Omental fat pad (tissue), 4 donors: ENCODE results near the gene NFIA. TPM values are rescaled to one million over a fixed set of nuclear protein-coding genes. Genes with fewer than 3 reads are reported as not detected.

Experiments used
- ATAC-seq: fragments of 150-250 bp; one replicate; pipeline ENCODE4 v1.9.1; 2016; ENCODE audit warnings: mild to moderate bottlenecking, moderate library complexity; ENCODE audit not compliant: low FRiP score
- DNase-seq: peaks from one replicate; pipeline ENCODE4 v3.0.0-alpha.2; 2019; ENCODE audit warnings: low spot score
- total RNA-seq, 4 donors: library from RNA; depleted of rRNA; stranded (reverse); fragments of >200 nt; gene quantifications; one replicate each; pipeline ENCODE4 v1.1.0, GENCODE V29; 2016
- TF ChIP-seq, protein P1 (sequence below), 3 donors: fragments of 450-650 bp; IDR thresholded peaks; one replicate each; pipeline ENCODE4 v1.5.1; 2016 to 2017; ENCODE audit warnings: antibody characterized with exemption in 3 of 3, mild to moderate bottlenecking in 3 of 3, moderate library complexity in 2 of 3

Gene NFIA
- total RNA-seq, 4 donors from 2014 or later: 61.1 to 159 (median 77.5) TPM

DNA sequence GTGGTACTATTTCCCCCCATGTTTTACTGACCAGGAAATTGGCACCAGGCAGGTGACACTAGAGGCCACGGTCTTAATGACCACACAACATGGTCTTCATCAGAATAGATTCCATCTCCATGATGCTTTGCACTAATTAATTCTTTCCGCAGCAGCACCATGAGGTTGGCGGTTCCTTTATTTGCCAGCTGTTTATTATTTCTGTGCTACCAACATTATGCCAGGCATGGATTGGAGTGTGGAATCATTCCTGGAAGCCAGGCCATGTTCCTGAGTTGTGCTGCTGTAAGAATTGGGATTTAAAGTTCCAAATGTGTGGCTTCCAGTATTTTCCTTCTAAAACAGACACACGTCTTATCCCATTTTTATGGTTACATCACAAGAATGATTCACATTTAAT is 107.8 kb downstream of the NFIA start:
- no peak for DNase-seq
- TF ChIP-seq, protein P1, sequence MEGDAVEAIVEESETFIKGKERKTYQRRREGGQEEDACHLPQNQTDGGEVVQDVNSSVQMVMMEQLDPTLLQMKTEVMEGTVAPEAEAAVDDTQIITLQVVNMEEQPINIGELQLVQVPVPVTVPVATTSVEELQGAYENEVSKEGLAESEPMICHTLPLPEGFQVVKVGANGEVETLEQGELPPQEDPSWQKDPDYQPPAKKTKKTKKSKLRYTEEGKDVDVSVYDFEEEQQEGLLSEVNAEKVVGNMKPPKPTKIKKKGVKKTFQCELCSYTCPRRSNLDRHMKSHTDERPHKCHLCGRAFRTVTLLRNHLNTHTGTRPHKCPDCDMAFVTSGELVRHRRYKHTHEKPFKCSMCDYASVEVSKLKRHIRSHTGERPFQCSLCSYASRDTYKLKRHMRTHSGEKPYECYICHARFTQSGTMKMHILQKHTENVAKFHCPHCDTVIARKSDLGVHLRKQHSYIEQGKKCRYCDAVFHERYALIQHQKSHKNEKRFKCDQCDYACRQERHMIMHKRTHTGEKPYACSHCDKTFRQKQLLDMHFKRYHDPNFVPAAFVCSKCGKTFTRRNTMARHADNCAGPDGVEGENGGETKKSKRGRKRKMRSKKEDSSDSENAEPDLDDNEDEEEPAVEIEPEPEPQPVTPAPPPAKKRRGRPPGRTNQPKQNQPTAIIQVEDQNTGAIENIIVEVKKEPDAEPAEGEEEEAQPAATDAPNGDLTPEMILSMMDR (IDR thresholded peaks at IDR 0.05): no peak
- no peak for ATAC-seq

DNA sequence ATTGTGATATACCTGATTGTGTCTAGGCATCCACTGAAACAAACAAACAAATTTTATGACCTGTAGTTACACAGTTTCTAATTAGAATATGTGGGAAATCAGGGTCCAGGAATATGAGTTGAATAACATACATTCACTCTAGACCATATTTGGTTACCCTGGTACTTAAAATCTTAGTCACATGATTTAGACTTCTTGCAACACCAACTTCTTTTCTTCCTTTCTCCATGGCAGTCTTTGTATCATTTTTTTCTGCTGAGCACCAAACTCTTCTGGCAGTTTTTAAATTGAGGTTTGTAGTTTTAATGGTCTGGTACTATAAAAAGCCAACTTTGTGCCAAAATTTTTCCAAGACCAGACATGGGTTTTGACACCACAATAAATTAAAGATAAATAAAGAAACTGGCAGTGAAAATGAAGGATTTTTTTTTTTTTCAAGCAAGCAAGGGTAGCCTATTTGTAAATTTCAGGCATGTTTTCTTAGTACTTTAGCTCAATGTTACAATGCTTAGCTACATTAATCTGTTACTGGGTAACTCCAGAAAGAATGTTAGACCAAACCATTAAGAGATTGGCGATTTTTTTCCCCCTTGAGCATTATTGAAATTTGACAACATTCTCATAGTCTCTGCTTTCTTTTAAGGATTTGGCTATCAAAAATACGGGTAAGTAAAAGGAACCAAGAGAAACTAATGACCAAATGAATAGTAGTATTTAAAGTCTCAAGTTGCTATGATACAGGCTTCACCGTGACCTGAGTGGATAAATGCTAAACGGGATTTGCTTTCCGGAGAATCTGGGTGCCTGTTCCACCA is 108.5 kb downstream of the NFIA start:
- DNase-seq (no peak), ATAC-seq (no peak)
- TF ChIP-seq, protein P1 (IDR thresholded peaks at IDR 0.05): no peak

DNA sequence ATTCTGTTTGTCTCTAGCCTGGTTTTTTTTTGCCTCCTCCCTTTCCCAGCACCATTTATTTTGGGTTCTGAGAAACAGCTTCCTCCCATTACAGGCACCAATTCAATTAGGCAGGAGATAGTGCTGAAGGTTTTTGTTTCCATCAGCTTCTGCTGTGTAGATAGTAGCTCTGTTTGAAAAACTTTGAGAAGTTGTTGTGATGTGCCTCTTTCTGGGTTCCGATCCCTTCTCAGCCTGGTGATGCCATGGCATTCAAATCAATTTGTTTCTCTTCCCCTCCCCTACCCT is 109.0 kb downstream of the NFIA start:
- TF ChIP-seq, protein P1 (IDR thresholded peaks at IDR 0.05): no peak
- ATAC-seq (no peak), DNase-seq (no peak)

DNA sequence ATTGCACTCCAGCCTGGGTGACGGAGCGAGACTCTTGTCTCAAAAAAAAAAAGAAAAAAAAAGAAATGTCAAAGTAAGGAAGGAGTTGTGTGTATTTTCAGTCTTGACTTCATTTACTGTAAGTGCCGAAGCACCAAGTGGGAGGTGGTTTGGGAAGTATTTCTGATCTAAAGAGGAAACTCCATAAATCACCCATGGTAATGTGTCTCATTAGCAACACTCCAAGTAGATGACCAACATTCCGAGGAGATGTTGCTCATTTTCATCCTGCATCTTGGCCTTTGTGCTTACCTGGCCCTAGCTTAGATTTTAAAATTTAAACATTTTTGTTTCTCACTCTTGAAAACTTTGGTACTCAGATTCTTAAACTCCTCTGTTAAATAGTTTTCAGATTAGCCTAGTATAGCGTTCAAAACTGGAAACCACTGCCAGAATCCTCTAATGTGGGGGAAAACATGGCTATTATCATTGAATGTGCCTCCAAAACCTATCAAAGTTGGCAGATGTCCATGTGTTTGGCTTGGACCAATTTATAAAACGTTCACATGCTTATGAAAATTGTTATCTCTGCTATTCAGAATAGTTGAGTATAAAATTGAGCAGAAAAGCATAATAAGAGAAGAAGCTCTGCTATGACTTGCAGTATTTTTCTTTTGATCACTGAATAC is 110.4 kb downstream of the NFIA start:
- no peak for DNase-seq
- TF ChIP-seq, protein P1 (IDR thresholded peaks at IDR 0.05): no peak
- peak; percentile 76 for ATAC-seq

DNA sequence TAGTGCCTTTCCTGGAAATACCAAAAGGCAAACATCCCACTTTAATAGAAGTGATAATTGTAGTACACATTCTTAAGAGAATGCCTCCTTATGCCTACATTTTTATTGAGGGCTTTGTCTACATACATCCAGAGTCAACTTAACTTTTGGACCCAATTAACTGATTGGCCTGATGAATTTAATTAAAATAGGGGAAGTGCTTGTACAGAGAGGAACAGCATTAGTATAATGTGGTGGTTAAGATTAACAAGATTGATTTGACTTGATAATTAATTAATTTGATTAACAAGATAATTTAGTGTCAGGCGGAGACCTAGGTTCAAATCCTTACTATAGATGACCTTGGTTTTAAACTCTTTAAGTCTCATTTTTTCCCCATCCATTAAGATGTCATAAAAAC is 111.4 kb downstream of the NFIA start:
- ATAC-seq: no peak
- TF ChIP-seq, protein P1 (IDR thresholded peaks at IDR 0.05): no peak
- no peak for DNase-seq

DNA sequence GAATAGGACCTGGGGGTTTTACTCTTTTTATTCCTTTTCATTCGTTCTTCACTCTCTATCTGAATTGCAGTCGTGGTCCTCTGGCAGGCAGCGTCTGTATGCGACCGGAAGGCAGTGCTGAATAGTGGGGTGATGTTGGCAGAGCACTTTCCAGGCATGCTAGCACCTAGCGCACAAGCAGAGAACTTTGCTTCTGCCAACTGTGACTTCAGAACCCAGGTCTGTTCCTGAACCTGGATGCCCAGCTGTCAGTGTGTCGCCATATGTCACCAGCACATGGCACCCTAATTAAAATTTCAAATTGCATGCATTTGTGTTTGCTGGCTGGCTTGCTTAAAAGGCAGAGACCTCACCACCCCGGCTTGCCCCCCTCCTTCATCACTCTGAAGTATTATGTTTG is 116.2 kb downstream of the NFIA start:
- ATAC-seq (no peak), DNase-seq (no peak)
- TF ChIP-seq, protein P1 (IDR thresholded peaks at IDR 0.05): no peak

DNA sequence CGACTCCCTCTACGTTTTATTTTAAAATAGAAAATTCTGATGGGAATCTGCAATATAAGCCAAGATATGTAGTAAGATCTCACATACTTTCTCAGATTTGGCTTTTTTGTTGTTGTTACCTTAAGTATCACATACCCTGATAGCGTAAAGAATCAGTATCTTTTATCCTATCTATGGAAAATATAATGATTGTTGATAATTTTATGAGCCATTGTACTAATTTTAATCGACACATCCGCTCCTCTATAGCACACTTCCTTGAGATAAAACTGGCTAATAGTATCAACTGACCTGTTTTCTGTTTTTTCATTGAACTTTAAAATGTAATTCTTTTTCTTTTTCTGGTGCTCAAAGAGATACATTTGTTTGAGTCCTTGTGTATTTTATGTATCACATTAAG is 118.7 kb downstream of the NFIA start:
- TF ChIP-seq, protein P1 (IDR thresholded peaks at IDR 0.05): no peak
- DNase-seq (no peak), ATAC-seq (no peak)
